CD4-positive, alpha-beta T cell treated with Interleukin-15 for 1 hour (primary cell): ENCODE data around the gene PIEZO1.
"Not testable (repeated sequence)": the region's sequence is repeated elsewhere in the genome, so short reads cannot be mapped to it uniquely, and the experiment has no call there.

ENCODE experiments used
- DNase-seq: peaks from one replicate; pipeline ENCODE4 v3.0.0-alpha.2; 2020

Gene PIEZO1

GRCh38 chr16:88685156-88686061 is 99.6 kb downstream of the PIEZO1 start:
- DNase-seq: peak; percentile 42

GRCh38 chr16:88684569-88685155 is 100.4 kb downstream of the PIEZO1 start:
- DNase-seq: no peak

- DNase-seq: peak; percentile 80
Observed at GRCh38 chr16:88681709-88682451, 103.1 kb downstream of the PIEZO1 start.

- DNase-seq: peak; percentile 64
Observed at GRCh38 chr16:88681084-88681680, 103.8 kb downstream of the PIEZO1 start.

GRCh38 chr16:88680554-88681083 is 104.4 kb downstream of the PIEZO1 start:
- no peak for DNase-seq

GRCh38 chr16:88678224-88678979 is 106.6 kb downstream of the PIEZO1 start:
- no peak for DNase-seq

GRCh38 chr16:88677721-88678120 is 107.3 kb downstream of the PIEZO1 start:
- DNase-seq: no peak

GRCh38 chr16:88676502-88677242 is 108.3 kb downstream of the PIEZO1 start:
- DNase-seq: no peak

GRCh38 chr16:88673716-88674379 is 111.2 kb downstream of the PIEZO1 start:
- DNase-seq: no peak

- no peak for DNase-seq
Observed at GRCh38 chr16:88672776-88673175, 112.2 kb downstream of the PIEZO1 start.

- DNase-seq: no peak
Observed at GRCh38 chr16:88671806-88672205, 113.2 kb downstream of the PIEZO1 start.

- DNase-seq: no peak
Observed at GRCh38 chr16:88669980-88670379, 115.0 kb downstream of the PIEZO1 start.

- DNase-seq: not testable (repeated sequence)
Observed at GRCh38 chr16:88669493-88669892, 115.5 kb downstream of the PIEZO1 start.

- no peak for DNase-seq
Observed at GRCh38 chr16:88667461-88667860, 117.6 kb downstream of the PIEZO1 start.

- no peak for DNase-seq
Observed at GRCh38 chr16:88665570-88665969, 119.5 kb downstream of the PIEZO1 start.
